ENCODE measurements around the gene C11orf21. TPM values are rescaled to one million over a fixed set of nuclear protein-coding genes. Genes with fewer than 3 reads are reported as not detected.

Gene C11orf21
- polyA plus RNA-seq, 1 of the 3 experiments (the other 2 are of a cell fraction) = 0.03 TPM

- Histone ChIP-seq H3F3A (replicated peaks; ENCODE audit: insufficient read depth) (no peaks in the 10 kb centered on the region), H3K36me3 (replicated peaks in 1 of 2; ENCODE audit: control insufficient read depth in 1 of 2, insufficient read depth in 2 of 2, low read length in 1 of 2) (no peaks in the 10 kb centered on the region), H4K20me1 (ENCODE audit: insufficient read depth) (no peaks in the 10 kb centered on the region), H3K4me2 (no peak overlapping the region), H3K4me3 (ENCODE audit: low read depth in 2 of 2, low read length in 1 of 2) (no peak overlapping the region), H3K9me2 (no peaks in the 10 kb centered on the region), H3K27ac (ENCODE audit: low read depth in 2 of 2, low read length in 1 of 2) (no peak overlapping the region), H2AFZ (ENCODE audit: low read depth) (no peak overlapping the region), H3K4me1 (ENCODE audit: control insufficient read depth in 1 of 2, insufficient read depth in 2 of 2, low read depth in 1 of 2, low read length in 1 of 2) (peaks cover 0 to 5% of the 10 kb centered on the region in 2 experiments; a peak in 1 of 4 replicates), H3K27me3 (ENCODE audit: insufficient read depth) (no peaks in the 10 kb centered on the region), H3K9me3 (no peaks in the 10 kb centered on the region), H3K9ac (no peak overlapping the region), H3K79me2 (ENCODE audit: insufficient read depth) (no peaks in the 10 kb centered on the region)
- WGBS (ENCODE audit: low lambda C conversion rate) = 69% methylated on average over 14 of the region's 23 CpGs
- TF ChIP-seq MXI1 (IDR thresholded peaks at IDR 0.05; ENCODE audit: low read depth, low read length) (no peak), RFX5 (IDR thresholded peaks at IDR 0.05; ENCODE audit: low read length) (no peak), TCF12 (IDR thresholded peaks at IDR 0.05) (no peak), FOXJ3 (CRISPR knock-in tag; IDR thresholded peaks at IDR 0.05) (no peak)
- ChIA-PET CTCF (interaction anchor here (2.1 kb wide), 1 partner anchor 100 kb away, joined by 7 read pairs; no protein-coding TSS in a partner anchor), POLR2A (no interaction called here)
- no peak for DNase-seq
Measured at GRCh38 chr11:2320568-2321310, 19.0 kb upstream of the C11orf21 start.

- no peak overlapping the region for H3K27ac ChIP-seq (ENCODE audit: low read depth in 2 of 2, low read length in 1 of 2)
- H3F3A ChIP-seq (replicated peaks; ENCODE audit: insufficient read depth) = no peaks in the 10 kb centered on the region
- H3K79me2 ChIP-seq (ENCODE audit: insufficient read depth) = no peaks in the 10 kb centered on the region
- DNase-seq = no peak
- H3K9ac ChIP-seq = no peak overlapping the region
- CTCF ChIA-PET = interaction anchor here (2.1 kb wide), 1 partner anchor 101 kb away, joined by 7 read pairs; no protein-coding TSS in a partner anchor
- H4K20me1 ChIP-seq (ENCODE audit: insufficient read depth) = no peaks in the 10 kb centered on the region
- H3K27me3 ChIP-seq (ENCODE audit: insufficient read depth) = no peaks in the 10 kb centered on the region
- no peak for TF ChIP-seq FOXM1 (IDR thresholded peaks at IDR 0.05; ENCODE audit: low read depth)
- TF ChIP-seq FOSL2 (IDR thresholded peaks at IDR 0.05; ENCODE audit: borderline replicate concordance, low read depth) = no peak
- TF ChIP-seq NFIC (IDR thresholded peaks at IDR 0.05; ENCODE audit: borderline replicate concordance) = no peak
- no peak for TF ChIP-seq REST (IDR thresholded peaks at IDR 0.05; ENCODE audit: low read depth, low read length)
- no peak for TF ChIP-seq SIN3A (IDR thresholded peaks at IDR 0.05; ENCODE audit: borderline replicate concordance, low read depth, low read length)
- TF ChIP-seq RAD21 (IDR thresholded peaks at IDR 0.05; ENCODE audit: low read length) = no peak
- H3K4me3 ChIP-seq (ENCODE audit: low read depth in 2 of 2, low read length in 1 of 2) = no peak overlapping the region
- POLR2A ChIA-PET = no interaction called here
- no peak overlapping the region for H2AFZ ChIP-seq (ENCODE audit: low read depth)
- H3K9me2 ChIP-seq = no peaks in the 10 kb centered on the region
- H3K4me2 ChIP-seq = no peak overlapping the region
- H3K36me3 ChIP-seq (replicated peaks in 1 of 2; ENCODE audit: control insufficient read depth in 1 of 2, insufficient read depth in 2 of 2, low read length in 1 of 2) = no peaks in the 10 kb centered on the region
- no peaks in the 10 kb centered on the region for H3K9me3 ChIP-seq
- 76% methylated on average over 8 of the region's 10 CpGs for WGBS (ENCODE audit: low lambda C conversion rate)
- H3K4me1 ChIP-seq (ENCODE audit: control insufficient read depth in 1 of 2, insufficient read depth in 2 of 2, low read depth in 1 of 2, low read length in 1 of 2) = peaks cover 4 to 13% of the 10 kb centered on the region in 2 experiments; a peak in 2 of 4 replicates
Measured at GRCh38 chr11:2319791-2320472, 18.2 kb upstream of the C11orf21 start.
